GM12878 (cell line): ENCODE data around the gene ADAMTS13. TPM values are rescaled to one million over a fixed set of nuclear protein-coding genes. Genes with fewer than 3 reads are reported as not detected.
A peak's percentile ranks its signal among the peaks of the same experiment; 100 is the strongest.

Experiments
- CHD1 ChIP-seq: IDR thresholded peaks from 2 replicates; pipeline ENCODE4 v1.6.1; 2012; ENCODE audit warnings: low read depth, low read length, improper control_type of control experiment
- GATAD2B ChIP-seq: fragments of 450-650 bp; conservative IDR thresholded peaks from 2 replicates; pipeline ENCODE4 v1.6.1; 2017; ENCODE audit warnings: low read depth, mild to moderate bottlenecking, moderate library complexity
- IKZF1 ChIP-seq: fragments of 450-650 bp; conservative IDR thresholded peaks from 2 replicates; pipeline ENCODE4 v1.6.1; 2017; ENCODE audit warnings: antibody characterized with exemption, mild to moderate bottlenecking
- IRF3 ChIP-seq: fragments of 450-650 bp; IDR thresholded peaks from 2 replicates; pipeline ENCODE4 v1.6.1; 2014; ENCODE audit warnings: mild to moderate bottlenecking
- IRF4 ChIP-seq: IDR thresholded peaks from 2 replicates; pipeline ENCODE4 v1.6.1; 2011; ENCODE audit warnings: low read depth, low read length
- IRF5 ChIP-seq: fragments of 450-650 bp; IDR thresholded peaks from 2 replicates; pipeline ENCODE4 v1.6.1; 2017; ENCODE audit warnings: borderline replicate concordance
- NFXL1 ChIP-seq: fragments of 450-650 bp; IDR thresholded peaks from 2 replicates; pipeline ENCODE4 v1.6.1; 2017; ENCODE audit warnings: antibody characterized with exemption, mild to moderate bottlenecking, borderline replicate concordance
- NKRF ChIP-seq: fragments of 450-650 bp; conservative IDR thresholded peaks from 2 replicates; pipeline ENCODE4 v1.6.1; 2017; ENCODE audit warnings: mild to moderate bottlenecking, moderate library complexity
- PML ChIP-seq: IDR thresholded peaks from 2 replicates; pipeline ENCODE4 v1.6.1; 2012; ENCODE audit warnings: low read length, inconsistent platforms
- POLR2AphosphoS2 ChIP-seq: IDR thresholded peaks from 2 replicates; pipeline ENCODE4 v1.6.1; 2011; ENCODE audit warnings: low read depth, mild to moderate bottlenecking, low read length, improper control_type of control experiment, moderate library complexity
- POU2F2 ChIP-seq: IDR thresholded peaks from 3 replicates; pipeline ENCODE4 v1.6.1; 2011; ENCODE audit warnings: low read depth, mild to moderate bottlenecking, low read length, borderline replicate concordance
- RB1 ChIP-seq: fragments of 450-650 bp; formaldehyde crosslinking; IDR thresholded peaks from 2 replicates; pipeline ENCODE4 v1.6.1; 2017; ENCODE audit warnings: mild to moderate bottlenecking, borderline replicate concordance
- RFX5 ChIP-seq: IDR thresholded peaks from 2 replicates; pipeline ENCODE4 v1.6.1; 2011; ENCODE audit warnings: low read depth, low read length, improper control_type of control experiment
- SMC3 ChIP-seq: IDR thresholded peaks from 2 replicates; pipeline ENCODE4 v1.6.1; 2011; ENCODE audit warnings: low read length, improper control_type of control experiment, borderline replicate concordance
- YBX1 ChIP-seq: fragments of 450-650 bp; IDR thresholded peaks from 2 replicates; pipeline ENCODE4 v1.6.1; 2016; ENCODE audit warnings: antibody characterized with exemption
- ZBTB11 ChIP-seq: fragments of 450-650 bp; formaldehyde crosslinking; IDR thresholded peaks from 2 replicates; pipeline ENCODE4 v1.5.0; 2022; ENCODE audit warnings: mild to moderate bottlenecking, missing genetic modification characterization
- ZNF592 ChIP-seq: fragments of 450-650 bp; IDR thresholded peaks from 2 replicates; pipeline ENCODE4 v1.6.1; 2017; ENCODE audit warnings: mild to moderate bottlenecking, moderate library complexity
- polyA plus RNA-seq, 11 experiments: library from polyadenylated mRNA; depleted of rRNA in 4 of 11; unstranded in 6 of 11; stranded (reverse) in 5 of 11; fragments of >200 nt; fragmentation: Nextera tagmentation in 4 of 11; fragmentation: Illumina TruSeq in 1 of 11; extraction: Ambion mirVana in 4 of 11; extraction: Trizol in 1 of 11; gene quantifications; 1 replicate in 1 of 11; 2 replicates in 10 of 11; pipeline versions ENCODE4 v1.2.1 to v1.2.3, GENCODE V29; 2011 to 2016; ENCODE audit warnings: inconsistent platforms in 2 of 11, missing spikeins in 2 of 11, low read depth in 1 of 11
- total RNA-seq, 4 experiments: library from RNA; depleted of rRNA in 3 of 4; stranded (reverse); fragments of >200 nt in 3 of 4; fragmentation: Illumina TruSeq in 1 of 4; extraction: Trizol in 1 of 4; gene quantifications; 2 replicates each; pipeline versions ENCODE4 v1.2.1 to v1.2.3, GENCODE V29; 2013 to 2021

ADAMTS13 gene
- total and polyA plus RNA-seq, 10 of the 15 experiments (the other 5 are each of a cell fraction or from before 2014, with no cell fraction given): 0.08 to 2.4 (median 0.28) TPM

- peak; percentile 83 for TF ChIP-seq IKZF1
- no peak for TF ChIP-seq NKRF
- TF ChIP-seq RFX5: peak; percentile 16; the same call in 1 of the 2 replicates
- no peak for TF ChIP-seq PML
- TF ChIP-seq IRF3: no peak
- TF ChIP-seq POLR2AphosphoS2: no peak
- peak; percentile 60; the same call in 1 of the 3 replicates for TF ChIP-seq POU2F2
- TF ChIP-seq YBX1: no peak
- TF ChIP-seq IRF5: no peak
- TF ChIP-seq RB1: no peak
- no peak for TF ChIP-seq GATAD2B
- TF ChIP-seq ZBTB11 (CRISPR knock-in tag): no peak
- no peak for TF ChIP-seq NFXL1
- TF ChIP-seq ZNF592: no peak
- TF ChIP-seq CHD1: no peak
- no peak; the same call in 1 of the 2 replicates for TF ChIP-seq SMC3
- TF ChIP-seq IRF4: no peak
Observed at GRCh38 chr9:133421615-133422542, at the start of gene ADAMTS13 (continued).
